ENCODE results near the gene THSD4.
"Not testable (repeated sequence)": the region's sequence is repeated elsewhere in the genome, so short reads cannot be mapped to it uniquely, and the experiment has no call there.

Gene THSD4

GRCh38 chr15:71312194-71312708 is 197.0 kb downstream of the THSD4 start:
- H3K36me3 ChIP-seq (ENCODE audit: control insufficient read depth, low read depth, low read length), result no peaks in the 10 kb centered on the region
- no peaks in the 10 kb centered on the region for H3K9me3 ChIP-seq (ENCODE audit: control insufficient read depth, low read depth, low read length)
- no peak overlapping the region for H3K9ac ChIP-seq (ENCODE audit: low read length)
- no peaks in the 10 kb centered on the region for H3K27me3 ChIP-seq (ENCODE audit: control insufficient read depth, insufficient read depth, low read length)
- H3K27ac ChIP-seq (ENCODE audit: low read length), result no peak overlapping the region
- H3K4me3 ChIP-seq (ENCODE audit: low read length), result no peak overlapping the region
- H3K4me1 ChIP-seq (ENCODE audit: control insufficient read depth, low read depth, low read length), result peaks cover 3% of the 10 kb centered on the region

GRCh38 chr15:71312731-71313460 is 197.6 kb downstream of the THSD4 start:
- Histone ChIP-seq H3K36me3 (ENCODE audit: control insufficient read depth, low read depth, low read length) (no peaks in the 10 kb centered on the region), H3K9me3 (ENCODE audit: control insufficient read depth, low read depth, low read length) (no peaks in the 10 kb centered on the region), H3K9ac (ENCODE audit: low read length) (no peak overlapping the region), H3K4me1 (ENCODE audit: control insufficient read depth, low read depth, low read length) (peaks cover 3% of the 10 kb centered on the region), H3K4me3 (ENCODE audit: low read length) (no peak overlapping the region), H3K27me3 (ENCODE audit: control insufficient read depth, insufficient read depth, low read length) (no peaks in the 10 kb centered on the region), H3K27ac (ENCODE audit: low read length) (no peak overlapping the region)

DNA sequence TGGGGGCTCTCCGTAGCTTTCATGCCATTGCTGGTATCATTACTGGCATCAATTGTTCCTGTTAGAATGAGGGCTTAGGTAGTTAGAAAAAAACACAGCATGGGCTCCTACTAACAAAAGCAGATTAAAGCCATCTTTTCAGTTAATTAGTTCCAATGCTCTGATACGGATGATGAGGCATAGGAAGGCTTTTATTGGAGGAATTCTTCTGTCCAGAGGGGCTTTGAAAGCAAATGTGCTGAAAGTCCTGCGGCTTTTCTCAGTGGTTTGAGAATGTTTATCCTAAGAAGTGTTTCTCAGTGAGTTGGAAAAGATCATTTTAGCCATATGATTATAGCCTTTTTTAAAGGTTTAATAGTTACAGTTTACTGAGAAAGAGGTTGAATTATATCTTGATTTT is 198.5 kb downstream of the THSD4 start:
- H3K4me1 ChIP-seq (ENCODE audit: control insufficient read depth, low read depth, low read length), result peaks cover 3% of the 10 kb centered on the region
- no peak overlapping the region for H3K27ac ChIP-seq (ENCODE audit: low read length)
- no peak overlapping the region for H3K9ac ChIP-seq (ENCODE audit: low read length)
- H3K9me3 ChIP-seq (ENCODE audit: control insufficient read depth, low read depth, low read length), result no peaks in the 10 kb centered on the region
- no peaks in the 10 kb centered on the region for H3K36me3 ChIP-seq (ENCODE audit: control insufficient read depth, low read depth, low read length)
- H3K4me3 ChIP-seq (ENCODE audit: low read length), result no peak overlapping the region
- H3K27me3 ChIP-seq (ENCODE audit: control insufficient read depth, insufficient read depth, low read length), result no peaks in the 10 kb centered on the region

DNA sequence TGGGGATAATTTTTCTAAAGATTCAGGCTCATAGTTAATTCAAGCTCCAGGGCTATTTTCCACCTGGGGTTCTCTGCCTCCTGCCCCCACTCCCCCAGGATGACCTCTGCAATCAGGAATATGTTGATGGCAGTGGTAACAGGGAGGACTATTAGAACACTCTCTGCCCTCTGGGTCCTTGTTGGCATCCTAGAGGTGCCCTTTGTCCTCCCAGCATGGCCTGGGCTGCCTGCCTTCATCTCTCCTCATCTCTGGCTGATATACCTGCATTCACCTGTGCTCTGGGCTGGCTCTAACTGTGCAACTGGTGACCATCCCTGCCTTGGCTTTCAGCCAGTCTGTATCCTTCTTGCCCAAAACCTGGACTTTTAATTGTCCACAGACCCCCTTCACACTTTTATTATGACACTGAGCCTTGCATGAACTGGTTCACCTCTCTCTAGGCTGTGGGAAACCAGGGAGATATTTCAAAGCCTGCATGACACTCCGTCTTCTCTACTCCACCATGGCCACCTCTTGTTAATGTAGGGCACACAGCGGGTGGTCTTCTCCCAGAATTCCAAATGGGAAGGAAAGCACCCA is 199.8 kb downstream of the THSD4 start:
- Histone ChIP-seq H3K36me3 (ENCODE audit: control insufficient read depth, low read depth, low read length) (no peaks in the 10 kb centered on the region), H3K27ac (ENCODE audit: low read length) (no peak overlapping the region), H3K4me1 (ENCODE audit: control insufficient read depth, low read depth, low read length) (peaks cover 3% of the 10 kb centered on the region)

GRCh38 chr15:71316911-71317310 is 201.6 kb downstream of the THSD4 start:
- Histone ChIP-seq H3K4me1 (ENCODE audit: control insufficient read depth, low read depth, low read length) (peaks cover 3% of the 10 kb centered on the region), H3K36me3 (ENCODE audit: control insufficient read depth, low read depth, low read length) (no peaks in the 10 kb centered on the region), H3K27me3 (ENCODE audit: control insufficient read depth, insufficient read depth, low read length) (no peaks in the 10 kb centered on the region), H3K27ac (ENCODE audit: low read length) (no peak overlapping the region), H3K9ac (ENCODE audit: low read length) (no peak overlapping the region), H3K4me3 (ENCODE audit: low read length) (no peak overlapping the region), H3K9me3 (ENCODE audit: control insufficient read depth, low read depth, low read length) (no peaks in the 10 kb centered on the region)

More for the DNA sequence above, 199.8 kb downstream of the THSD4 start:
- Histone ChIP-seq H3K27me3 (ENCODE audit: control insufficient read depth, insufficient read depth, low read length) (no peaks in the 10 kb centered on the region), H3K4me3 (ENCODE audit: low read length) (no peak overlapping the region), H3K9ac (ENCODE audit: low read length) (no peak overlapping the region), H3K9me3 (ENCODE audit: control insufficient read depth, low read depth, low read length) (no peaks in the 10 kb centered on the region)

GRCh38 chr15:71319424-71319823 is 204.2 kb downstream of the THSD4 start:
- H3K36me3 ChIP-seq (ENCODE audit: control insufficient read depth, low read depth, low read length); H3K4me1 ChIP-seq (ENCODE audit: control insufficient read depth, low read depth, low read length); H3K27ac ChIP-seq (ENCODE audit: low read length); H3K9ac ChIP-seq (ENCODE audit: low read length); H3K4me3 ChIP-seq (ENCODE audit: low read length); H3K9me3 ChIP-seq (ENCODE audit: control insufficient read depth, low read depth, low read length); H3K27me3 ChIP-seq (ENCODE audit: control insufficient read depth, insufficient read depth, low read length): not testable (repeated sequence)

DNA sequence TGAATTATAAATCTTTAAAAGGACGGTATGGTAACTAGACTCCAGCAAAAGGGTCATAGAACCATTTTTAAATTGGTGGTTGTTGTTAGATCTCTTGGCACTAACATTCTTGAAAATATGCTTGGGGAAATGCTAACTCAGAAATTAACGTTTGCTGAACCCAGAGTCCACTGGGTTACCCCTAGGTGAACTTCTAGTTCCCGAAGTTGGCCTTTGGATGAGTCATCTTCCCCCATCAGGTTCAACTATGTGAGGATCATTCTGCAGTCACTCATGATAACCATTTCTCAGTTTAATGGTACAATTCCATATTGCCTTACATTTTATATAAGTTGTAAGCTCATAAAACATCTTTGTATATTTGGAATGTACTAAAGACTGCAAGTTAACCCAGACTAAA is 204.7 kb downstream of the THSD4 start:
- no peaks in the 10 kb centered on the region for H3K27me3 ChIP-seq (ENCODE audit: control insufficient read depth, insufficient read depth, low read length)
- H3K4me3 ChIP-seq (ENCODE audit: low read length), result no peak overlapping the region
- H3K36me3 ChIP-seq (ENCODE audit: control insufficient read depth, low read depth, low read length), result no peaks in the 10 kb centered on the region
- no peak overlapping the region for H3K9ac ChIP-seq (ENCODE audit: low read length)
- no peaks in the 10 kb centered on the region for H3K4me1 ChIP-seq (ENCODE audit: control insufficient read depth, low read depth, low read length)
- H3K27ac ChIP-seq (ENCODE audit: low read length), result no peak overlapping the region
- H3K9me3 ChIP-seq (ENCODE audit: control insufficient read depth, low read depth, low read length), result no peaks in the 10 kb centered on the region

DNA sequence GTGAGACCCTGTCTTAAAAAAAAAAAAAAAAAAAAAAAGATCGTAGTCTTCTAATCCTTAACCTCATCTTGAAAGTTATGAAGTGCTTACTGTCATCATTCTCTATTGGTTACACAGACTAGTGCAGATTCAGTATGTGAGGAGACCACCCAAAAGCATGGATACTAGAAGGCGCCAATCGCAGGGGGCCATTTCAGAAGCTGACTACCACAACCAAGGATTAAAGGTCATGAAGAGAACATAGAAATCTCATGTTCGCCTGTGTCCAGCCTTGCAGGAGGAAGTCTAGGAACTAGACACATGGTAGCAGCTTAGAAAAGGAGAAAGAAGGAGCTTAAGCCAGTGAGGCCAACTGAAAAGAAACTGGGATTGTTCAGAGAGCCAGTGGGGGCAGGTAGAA is 207.8 kb downstream of the THSD4 start:
- H3K4me3 ChIP-seq (ENCODE audit: low read length), result no peak overlapping the region
- H3K9ac ChIP-seq (ENCODE audit: low read length), result no peak overlapping the region
- no peak overlapping the region for H3K27ac ChIP-seq (ENCODE audit: low read length)
- no peaks in the 10 kb centered on the region for H3K4me1 ChIP-seq (ENCODE audit: control insufficient read depth, low read depth, low read length)
- no peaks in the 10 kb centered on the region for H3K27me3 ChIP-seq (ENCODE audit: control insufficient read depth, insufficient read depth, low read length)
- H3K36me3 ChIP-seq (ENCODE audit: control insufficient read depth, low read depth, low read length), result no peaks in the 10 kb centered on the region
- H3K9me3 ChIP-seq (ENCODE audit: control insufficient read depth, low read depth, low read length), result no peaks in the 10 kb centered on the region

DNA sequence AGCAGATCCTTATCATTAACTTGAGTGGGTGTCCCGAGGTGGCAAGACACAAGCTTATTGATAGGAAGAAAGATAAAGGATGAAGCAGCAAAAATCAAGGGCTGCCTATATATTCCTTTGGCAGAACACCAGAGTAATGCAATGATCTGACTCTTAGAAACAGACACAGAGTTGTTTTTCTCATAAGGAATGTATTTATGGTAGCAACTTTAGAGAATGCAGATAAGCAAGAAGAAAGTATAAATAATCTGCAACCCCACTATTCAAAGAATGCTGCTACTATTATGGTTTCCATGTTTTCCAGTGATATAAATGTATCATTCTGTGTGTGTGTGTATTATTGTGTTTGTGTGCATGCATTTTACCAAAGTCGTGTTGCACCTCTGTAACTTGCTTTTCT is 208.3 kb downstream of the THSD4 start:
- H3K27me3 ChIP-seq (ENCODE audit: control insufficient read depth, insufficient read depth, low read length), result no peaks in the 10 kb centered on the region
- H3K9ac ChIP-seq (ENCODE audit: low read length), result no peak overlapping the region
- no peaks in the 10 kb centered on the region for H3K9me3 ChIP-seq (ENCODE audit: control insufficient read depth, low read depth, low read length)
- H3K27ac ChIP-seq (ENCODE audit: low read length), result no peak overlapping the region
- no peaks in the 10 kb centered on the region for H3K36me3 ChIP-seq (ENCODE audit: control insufficient read depth, low read depth, low read length)
- H3K4me1 ChIP-seq (ENCODE audit: control insufficient read depth, low read depth, low read length), result no peaks in the 10 kb centered on the region
- H3K4me3 ChIP-seq (ENCODE audit: low read length), result no peak overlapping the region

- no peaks in the 10 kb centered on the region for H3K4me1 ChIP-seq (ENCODE audit: control insufficient read depth, low read depth, low read length)
- no peaks in the 10 kb centered on the region for H3K9me3 ChIP-seq (ENCODE audit: control insufficient read depth, low read depth, low read length)
- H3K4me3 ChIP-seq (ENCODE audit: low read length), result no peak overlapping the region
- H3K27me3 ChIP-seq (ENCODE audit: control insufficient read depth, insufficient read depth, low read length), result no peaks in the 10 kb centered on the region
- no peak overlapping the region for H3K9ac ChIP-seq (ENCODE audit: low read length)
- H3K36me3 ChIP-seq (ENCODE audit: control insufficient read depth, low read depth, low read length), result no peaks in the 10 kb centered on the region
- no peak overlapping the region for H3K27ac ChIP-seq (ENCODE audit: low read length)
Observed at GRCh38 chr15:71325481-71325880, 210.2 kb downstream of the THSD4 start.

DNA sequence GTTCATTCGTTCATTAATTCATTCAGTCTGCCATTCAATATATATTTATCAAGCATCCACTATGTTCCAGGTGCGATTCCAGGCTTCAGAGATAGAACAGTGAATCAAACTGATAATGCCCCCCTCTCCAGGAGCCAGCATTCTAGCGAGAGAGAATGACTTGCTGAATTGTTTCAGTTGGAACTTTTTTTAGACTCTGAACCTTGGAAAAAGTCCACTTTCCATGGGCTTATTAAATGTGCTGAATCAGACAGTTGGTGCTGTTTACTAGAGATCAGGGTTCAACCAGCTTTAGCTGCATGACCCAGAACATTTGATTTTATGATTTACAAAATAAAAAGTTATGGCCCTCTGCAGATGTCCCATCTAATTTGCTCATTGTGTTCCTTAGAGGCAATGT is 213.2 kb downstream of the THSD4 start:
- Histone ChIP-seq H3K27ac (ENCODE audit: low read length) (no peak overlapping the region), H3K4me1 (ENCODE audit: control insufficient read depth, low read depth, low read length) (peaks cover 4% of the 10 kb centered on the region), H3K36me3 (ENCODE audit: control insufficient read depth, low read depth, low read length) (no peaks in the 10 kb centered on the region), H3K27me3 (ENCODE audit: control insufficient read depth, insufficient read depth, low read length) (no peaks in the 10 kb centered on the region), H3K9ac (ENCODE audit: low read length) (no peak overlapping the region), H3K9me3 (ENCODE audit: control insufficient read depth, low read depth, low read length) (no peaks in the 10 kb centered on the region), H3K4me3 (ENCODE audit: low read length) (no peak overlapping the region)

DNA sequence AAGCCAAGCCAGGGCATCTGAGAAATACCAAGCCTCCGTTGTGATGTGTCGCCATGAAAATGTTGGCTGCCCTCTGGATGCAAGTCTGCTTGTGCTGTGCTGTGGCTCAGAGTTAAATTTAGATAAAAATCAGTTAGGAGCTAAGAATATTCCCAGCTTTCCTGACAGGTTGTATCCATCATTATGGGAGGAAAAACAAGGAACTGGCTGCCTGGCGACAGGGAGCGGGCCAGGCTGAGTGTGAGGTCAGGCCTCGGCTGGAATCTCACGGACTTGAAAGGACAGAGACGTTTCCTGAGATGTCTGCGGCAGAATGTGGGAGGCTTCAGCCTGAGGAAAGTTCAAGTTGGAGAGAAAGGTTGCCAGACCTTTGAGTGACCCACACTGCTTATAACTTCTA is 213.8 kb downstream of the THSD4 start:
- H3K4me1 ChIP-seq (ENCODE audit: control insufficient read depth, low read depth, low read length), result peaks cover 4% of the 10 kb centered on the region
- H3K27ac ChIP-seq (ENCODE audit: low read length), result no peak overlapping the region
- H3K4me3 ChIP-seq (ENCODE audit: low read length), result no peak overlapping the region
- H3K36me3 ChIP-seq (ENCODE audit: control insufficient read depth, low read depth, low read length), result no peaks in the 10 kb centered on the region
- H3K9ac ChIP-seq (ENCODE audit: low read length), result no peak overlapping the region
- no peaks in the 10 kb centered on the region for H3K27me3 ChIP-seq (ENCODE audit: control insufficient read depth, insufficient read depth, low read length)
- H3K9me3 ChIP-seq (ENCODE audit: control insufficient read depth, low read depth, low read length), result no peaks in the 10 kb centered on the region
